PC-3 (cell line): Measurements from ENCODE around the gene MUC12. TPM values are rescaled to one million over a fixed set of nuclear protein-coding genes. Genes with fewer than 3 reads are reported as not detected.

Experiments
- ATAC-seq: fragments of 200-7000 bp; cut with Tn5 transposase; 2 replicates; pipeline ENCODE4 v1.9.1; 2020; ENCODE audit warnings: mild to moderate bottlenecking, moderate library complexity
- BruUV-seq: library from RNA; stranded (reverse); fragments of 400-500 nt; replicated peaks from 2 replicates; lab custom pipeline; 2021; lab: Mats Ljungman, UMichigan
- CTCF ChIA-PET: fragments of 300-600 bp; sonication (Branson Sonifier 250); formaldehyde crosslinking; loops from one replicate; lab custom pipeline; 2022; ENCODE audit warnings: antibody characterized with exemption; lab: Charles Lee
- POLR2A ChIA-PET: fragments of 300-600 bp; sonication (Branson Sonifier 250); formaldehyde crosslinking; loops from one replicate; lab custom pipeline; 2022; ENCODE audit warnings: antibody characterized with exemption; ENCODE audit not compliant: unreplicated experiment; lab: Charles Lee
- DNase-seq: peaks from one replicate; pipeline ENCODE4 v3.0.0-alpha.2; 2015
- H2AFZ ChIP-seq: fragments of 300-600 bp; sonication (generic); 2 replicates; pipeline ENCODE4 v1.6.0; 2016; ENCODE audit warnings: antibody characterized with exemption, low read length
- H3F3A ChIP-seq: fragments of 300-600 bp; sonication (generic); one replicate; pipeline ENCODE4 v1.6.0; 2017; ENCODE audit warnings: antibody characterized with exemption, low read length, control low read depth, mild to moderate bottlenecking; ENCODE audit not compliant: unreplicated experiment
- H3K27ac ChIP-seq: fragments of 300-600 bp; sonication (generic); 2 replicates; pipeline ENCODE4 v1.5.1; 2016; ENCODE audit warnings: mild to moderate bottlenecking, low read length
- H3K27me3 ChIP-seq: fragments of 300-600 bp; sonication (generic); 2 replicates; pipeline ENCODE4 v1.6.1; 2016; ENCODE audit warnings: low read length, mixed read lengths
- H3K36me3 ChIP-seq: fragments of 300-600 bp; sonication (generic); 2 replicates; pipeline ENCODE4 v1.6.1; 2016; ENCODE audit warnings: low read depth, mixed run types, low read length, mixed read lengths
- H3K4me1 ChIP-seq: fragments of 300-600 bp; sonication (generic); 2 replicates; pipeline ENCODE4 v1.5.1; 2016; ENCODE audit warnings: low read length; ENCODE audit not compliant: insufficient read depth
- H3K4me2 ChIP-seq: fragments of 300-600 bp; sonication (generic); 2 replicates; pipeline ENCODE4 v1.6.0; 2016; ENCODE audit warnings: low read length
- H3K4me3 ChIP-seq: fragments of 300-600 bp; sonication (generic); 2 replicates; pipeline ENCODE4 v1.5.1; 2016; ENCODE audit warnings: mild to moderate bottlenecking, low read length, mixed read lengths
- H3K79me2 ChIP-seq: fragments of 300-600 bp; sonication (generic); 2 replicates; pipeline ENCODE4 v1.6.1; 2017; ENCODE audit warnings: low read length, mixed read lengths
- H3K9ac ChIP-seq: fragments of 300-600 bp; sonication (generic); 2 replicates; pipeline ENCODE4 v1.6.0; 2016; ENCODE audit warnings: mild to moderate bottlenecking, low read length
- H3K9me2 ChIP-seq: fragments of 300-600 bp; sonication (generic); replicated peaks from 2 replicates; pipeline ENCODE4 v1.6.1; 2016; ENCODE audit warnings: mixed run types, low read length, mixed read lengths
- H3K9me3 ChIP-seq: fragments of 300-600 bp; sonication (generic); 2 replicates; pipeline ENCODE4 v1.6.1; 2016; ENCODE audit warnings: low read length, mixed read lengths
- H4K20me1 ChIP-seq: fragments of 300-600 bp; sonication (generic); 2 replicates; pipeline ENCODE4 v1.6.1; 2016; ENCODE audit warnings: low read length, mixed read lengths
- CTCF ChIP-seq: fragments of 300-600 bp; sonication (generic); conservative IDR thresholded peaks from 2 replicates; pipeline ENCODE4 v1.5.1; 2017; ENCODE audit warnings: antibody characterized with exemption, low read depth, mild to moderate bottlenecking, low read length
- EZH2 ChIP-seq: fragments of 300-600 bp; sonication (generic); IDR thresholded peaks from one replicate; pipeline ENCODE4 v1.6.1; 2017; ENCODE audit warnings: antibody characterized with exemption, mild to moderate bottlenecking, low read length; ENCODE audit not compliant: unreplicated experiment
- EZH2phosphoT487 ChIP-seq: fragments of 300-600 bp; sonication (generic); IDR thresholded peaks from 2 replicates; pipeline ENCODE4 v1.6.1; 2018; ENCODE audit warnings: mild to moderate bottlenecking, antibody characterized with exemption, low read length, borderline replicate concordance
- intact Hi-C: fragments of 100-400 bp; cut with micrococcal nuclease; formaldehyde crosslinking; loops from 2 replicates; pipeline ENCODE4 v1.9.0; 2023
- total RNA-seq: library from RNA; depleted of rRNA; stranded (reverse); fragments of >200 nt; gene quantifications from 2 replicates; pipeline ENCODE4 v1.2.3, GENCODE V29; 2014; rRNA removed

The MUC12 gene
- total RNA-seq, 1 experiment from 2014 or later, result 0.18 TPM

- TF ChIP-seq CTCF, result no peak
- TF ChIP-seq EZH2, result no peak
- no peak for TF ChIP-seq EZH2phosphoT487
- no peak for DNase-seq
- POLR2A ChIA-PET, result no interaction called here
Measured at GRCh38 chr7:101066141-101066832, 96.9 kb downstream of the MUC12 start.

GRCh38 chr7:101066833-101067177 is 97.4 kb downstream of the MUC12 start:
- Histone ChIP-seq H3K4me2 (no peak overlapping the region), H4K20me1 (no peaks in the 10 kb centered on the region), H3K27me3 (no peaks in the 10 kb centered on the region), H3K4me1 (no peaks in the 10 kb centered on the region), H3K9me2 (no peaks in the 10 kb centered on the region), H3K27ac (no peak overlapping the region), H3K9me3 (no peaks in the 10 kb centered on the region), H3K79me2 (no peaks in the 10 kb centered on the region), H3K4me3 (no peak overlapping the region), H2AFZ (no peak overlapping the region), H3K9ac (no peak overlapping the region), H3F3A (no peaks in the 10 kb centered on the region), H3K36me3 (no peaks in the 10 kb centered on the region)
- intact Hi-C loops, result no loop called here
- ATAC-seq, result no peak
- BruUV-seq, result no TSS peak
- ChIA-PET POLR2A (no interaction called here), CTCF (no interaction called here)
- TF ChIP-seq EZH2 (no peak), CTCF (no peak), EZH2phosphoT487 (no peak)
- no peak for DNase-seq

More at GRCh38 chr7:101066141-101066832, 96.9 kb downstream of the MUC12 start:
- no peak for ATAC-seq
- Histone ChIP-seq H3K4me2 (no peak overlapping the region), H4K20me1 (no peaks in the 10 kb centered on the region), H3K27me3 (no peaks in the 10 kb centered on the region), H3K27ac (no peak overlapping the region), H3K9ac (no peak overlapping the region), H3K79me2 (no peaks in the 10 kb centered on the region), H3K4me1 (no peaks in the 10 kb centered on the region), H3K4me3 (no peak overlapping the region), H3F3A (no peaks in the 10 kb centered on the region), H3K36me3 (no peaks in the 10 kb centered on the region), H3K9me2 (no peaks in the 10 kb centered on the region), H3K9me3 (no peaks in the 10 kb centered on the region), H2AFZ (no peak overlapping the region)
- CTCF ChIA-PET, result no interaction called here
- intact Hi-C loops, result no loop called here
- BruUV-seq, result no TSS peak

GRCh38 chr7:101068401-101068800 is 99.0 kb downstream of the MUC12 start:
- no peaks in the 10 kb centered on the region for H3K79me2 ChIP-seq
- H3K4me3 ChIP-seq, result no peak overlapping the region
- no peaks in the 10 kb centered on the region for H3K27me3 ChIP-seq
- ChIA-PET POLR2A (no interaction called here), CTCF (no interaction called here)
- intact Hi-C loops, result no loop called here
- no peak overlapping the region for H3K27ac ChIP-seq
- ATAC-seq, result no peak
- H4K20me1 ChIP-seq, result no peaks in the 10 kb centered on the region
- no peaks in the 10 kb centered on the region for H3K9me2 ChIP-seq
- DNase-seq, result no peak
- no peaks in the 10 kb centered on the region for H3K9me3 ChIP-seq
- H3K36me3 ChIP-seq, result no peaks in the 10 kb centered on the region
- no peak overlapping the region for H2AFZ ChIP-seq
- no peak overlapping the region for H3K9ac ChIP-seq
- H3K4me2 ChIP-seq, result no peak overlapping the region
- H3F3A ChIP-seq, result no peaks in the 10 kb centered on the region
- TF ChIP-seq CTCF (no peak), EZH2phosphoT487 (no peak), EZH2 (no peak)
- H3K4me1 ChIP-seq, result no peaks in the 10 kb centered on the region
- BruUV-seq, result no TSS peak

Other genes with a start within 250 kb of the MUC12 start
- not detected in 2 replicates for gene EPO, start 249.1 kb upstream of the MUC12 start, total RNA-seq
- not detected in 2 replicates for gene ZAN, start 236.0 kb upstream of the MUC12 start, total RNA-seq
- 104 and 150 TPM in 2 replicates for gene EPHB4, start 142.0 kb upstream of the MUC12 start, total RNA-seq
- gene SLC12A9, start 116.9 kb upstream of the MUC12 start, total RNA-seq, result 25.9 and 31.2 TPM in 2 replicates
- gene TRIP6, start 102.2 kb upstream of the MUC12 start, total RNA-seq, result 11.3 and 14.6 TPM in 2 replicates
- gene SRRT, start 94.5 kb upstream of the MUC12 start, total RNA-seq, result 177 and 268 TPM in 2 replicates
- 10.5 and 14.6 TPM in 2 replicates for gene UFSP1, start 79.8 kb upstream of the MUC12 start, total RNA-seq
- gene ACHE, start 73.7 kb upstream of the MUC12 start, total RNA-seq, result 0.40 and 1.3 TPM in 2 replicates
- gene MUC3A, start 20.0 kb upstream of the MUC12 start, total RNA-seq, result 0.11 and 0.46 TPM in 2 replicates
- gene MUC17, start 50.5 kb downstream of the MUC12 start, total RNA-seq, result not detected in 2 replicates
- gene TRIM56, start 115.9 kb downstream of the MUC12 start, total RNA-seq, result 10.6 and 14.8 TPM in 2 replicates
- 46.1 and 52.5 TPM in 2 replicates for gene SERPINE1, start 157.5 kb downstream of the MUC12 start, total RNA-seq
- 148 and 190 TPM in 2 replicates for gene AP1S1, start 184.9 kb downstream of the MUC12 start, total RNA-seq
- gene VGF, start 196.0 kb downstream of the MUC12 start, total RNA-seq, result 1.6 and 2.5 TPM in 2 replicates
- gene NAT16, start 210.7 kb downstream of the MUC12 start, total RNA-seq, result 0.26 TPM in 1 of 2 replicates, not detected in the other
- not detected in 2 replicates for gene MOGAT3, start 231.5 kb downstream of the MUC12 start, total RNA-seq
- 60.8 and 66.6 TPM in 2 replicates for gene PLOD3, start 248.0 kb downstream of the MUC12 start, total RNA-seq
- 161 and 188 TPM in 2 replicates for gene ZNHIT1, start 248.6 kb downstream of the MUC12 start, total RNA-seq